Stimulated activated CD4-positive, alpha-beta T cell treated with anti-CD3 and anti-CD28 coated beads, Interleukin-15, amount 100 ng/mL, for 48 hours (primary cell): ENCODE measurements around the gene IRGC.

ENCODE experiments used
- DNase-seq, 2 donors: peaks; one replicate each; pipeline ENCODE4 v3.0.0-alpha.2; 2020; ENCODE audit warnings: low read depth in 2 of 2

The IRGC gene

DNA sequence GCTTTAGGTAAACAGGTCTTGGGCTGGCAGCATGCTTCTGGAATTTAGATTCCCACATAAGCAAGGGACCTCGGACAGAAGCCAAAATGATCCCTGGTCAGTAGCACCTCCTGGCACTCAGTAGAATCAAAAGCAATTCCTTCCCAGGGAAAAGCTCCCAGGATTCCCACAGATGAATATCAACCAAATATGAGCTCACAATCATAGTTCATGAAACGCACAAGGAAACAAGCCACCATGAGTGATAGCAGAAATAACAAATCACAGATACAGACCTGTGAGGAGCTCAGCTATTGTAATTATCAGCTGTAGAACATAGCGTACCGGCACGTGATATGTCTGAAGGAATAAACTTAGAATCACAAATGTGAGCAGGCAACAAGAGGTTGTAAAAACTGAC lies 24.1 kb upstream of the IRGC start:
- no peak for DNase-seq

- no peak for DNase-seq
These were observed 23.5 kb upstream of the IRGC start for GRCh38 chr19:43692385-43692784.

- DNase-seq: no peak
These were observed 23.0 kb upstream of the IRGC start for GRCh38 chr19:43692877-43693276.

GRCh38 chr19:43694553-43694952 lies 21.3 kb upstream of the IRGC start:
- no peak for DNase-seq

DNA sequence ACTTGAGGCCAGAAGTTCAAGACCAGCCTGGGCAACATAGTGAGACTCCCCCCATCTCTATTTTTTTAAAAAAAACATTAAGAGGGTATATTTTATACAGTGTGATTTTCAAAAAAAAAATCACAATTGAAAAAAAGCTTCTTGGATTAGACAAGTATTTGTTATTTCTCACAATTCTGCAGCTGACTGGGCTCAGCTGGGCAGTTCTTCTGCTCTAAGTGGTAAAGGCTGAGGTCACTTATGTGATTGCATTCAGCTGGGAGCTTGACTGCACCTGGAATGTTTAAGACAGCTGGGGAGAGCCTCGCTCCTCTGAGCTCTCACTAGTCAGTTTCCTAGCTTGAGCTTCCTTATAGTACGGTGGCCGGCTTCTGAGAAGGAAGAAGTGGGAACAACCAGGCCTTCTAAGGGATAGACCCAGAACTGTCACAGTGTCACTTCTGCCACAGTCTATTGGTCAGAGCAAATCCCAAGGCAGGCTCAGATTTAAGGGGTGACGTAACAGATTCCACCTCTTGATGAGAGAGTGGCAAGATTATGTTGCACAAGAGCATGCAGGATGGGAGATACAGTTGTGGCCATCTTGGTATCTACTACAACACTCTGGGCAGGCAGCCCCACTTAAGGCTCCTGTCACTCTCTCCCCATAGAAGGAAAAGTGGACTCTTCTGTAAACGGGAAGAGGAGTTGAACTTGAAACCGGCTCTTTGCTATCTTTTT lies 19.7 kb upstream of the IRGC start:
- DNase-seq: no peak

GRCh38 chr19:43697295-43697694 lies 18.6 kb upstream of the IRGC start:
- DNase-seq: no peak

DNA sequence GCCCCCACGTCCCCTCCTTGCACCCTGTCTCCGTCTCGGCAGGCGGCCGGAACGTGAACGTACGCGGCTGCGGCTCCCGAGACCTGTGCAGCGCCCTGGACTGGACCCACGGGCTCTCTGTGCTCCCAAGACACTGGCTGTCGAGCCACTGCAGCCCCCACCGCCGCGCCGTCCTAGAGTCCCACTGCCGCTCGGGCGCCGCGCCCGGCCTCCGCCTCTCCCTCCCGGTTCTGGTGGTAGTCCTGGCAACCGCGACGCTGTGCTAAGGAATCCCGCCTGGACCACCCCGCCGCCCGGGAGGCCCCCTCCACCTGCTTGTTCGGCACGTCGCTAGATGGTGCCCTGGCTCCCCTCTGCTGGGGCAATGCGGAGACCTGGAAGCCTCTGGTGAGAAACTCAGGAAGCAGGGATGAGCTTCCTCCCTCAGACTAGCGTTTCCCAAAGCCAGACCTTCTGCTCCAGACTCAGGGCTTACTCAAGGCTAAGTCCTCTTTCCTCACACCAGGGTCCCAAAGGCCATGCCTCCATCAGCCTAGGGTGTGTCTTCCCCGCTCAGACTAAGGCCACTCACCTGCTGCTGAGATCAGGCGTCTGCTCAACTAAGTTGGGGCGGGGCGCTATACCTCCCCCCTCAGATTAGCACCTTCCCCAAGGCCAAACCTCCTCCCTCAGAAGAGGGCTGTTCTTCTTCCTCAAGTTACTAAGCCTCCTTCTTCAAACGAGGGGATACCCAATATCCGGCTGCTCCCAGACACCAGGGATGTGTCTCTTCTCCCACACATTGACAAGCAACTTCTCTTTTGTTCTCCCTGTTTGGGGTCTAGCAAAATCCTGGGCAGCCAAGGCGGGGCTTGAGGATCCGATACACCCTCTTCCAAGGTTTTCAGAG lies 16.1 kb upstream of the IRGC start:
- no peak for DNase-seq

DNA sequence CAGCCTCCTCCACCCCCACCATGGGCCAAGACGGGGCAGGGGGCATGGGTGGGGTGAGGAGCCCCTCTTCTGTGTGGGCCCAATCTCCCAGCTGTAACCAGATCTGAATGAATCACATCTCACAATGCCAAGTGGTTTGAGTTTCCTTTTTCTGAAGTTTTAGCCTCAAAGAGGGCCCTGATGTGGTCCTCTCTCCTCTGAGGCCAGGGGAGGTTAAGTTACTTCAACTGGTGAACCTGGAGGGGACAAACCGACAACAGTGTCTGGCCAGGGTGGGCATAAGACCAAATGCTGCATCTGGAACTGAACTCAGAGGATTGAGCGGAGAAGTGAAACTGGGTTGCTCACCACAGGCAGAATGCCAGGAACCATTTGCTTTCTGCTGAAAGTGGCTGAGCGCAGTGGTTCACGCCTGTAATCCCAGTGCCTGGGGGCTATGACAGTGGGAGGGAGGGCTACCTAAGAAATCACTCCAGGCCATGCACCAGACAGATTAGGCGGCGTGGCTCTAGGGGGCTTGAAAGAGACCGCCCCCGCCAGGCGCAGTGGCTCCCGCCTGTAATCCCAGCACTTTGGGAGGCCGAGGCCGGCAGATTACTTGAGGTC lies 15.4 kb upstream of the IRGC start:
- no peak for DNase-seq

DNA sequence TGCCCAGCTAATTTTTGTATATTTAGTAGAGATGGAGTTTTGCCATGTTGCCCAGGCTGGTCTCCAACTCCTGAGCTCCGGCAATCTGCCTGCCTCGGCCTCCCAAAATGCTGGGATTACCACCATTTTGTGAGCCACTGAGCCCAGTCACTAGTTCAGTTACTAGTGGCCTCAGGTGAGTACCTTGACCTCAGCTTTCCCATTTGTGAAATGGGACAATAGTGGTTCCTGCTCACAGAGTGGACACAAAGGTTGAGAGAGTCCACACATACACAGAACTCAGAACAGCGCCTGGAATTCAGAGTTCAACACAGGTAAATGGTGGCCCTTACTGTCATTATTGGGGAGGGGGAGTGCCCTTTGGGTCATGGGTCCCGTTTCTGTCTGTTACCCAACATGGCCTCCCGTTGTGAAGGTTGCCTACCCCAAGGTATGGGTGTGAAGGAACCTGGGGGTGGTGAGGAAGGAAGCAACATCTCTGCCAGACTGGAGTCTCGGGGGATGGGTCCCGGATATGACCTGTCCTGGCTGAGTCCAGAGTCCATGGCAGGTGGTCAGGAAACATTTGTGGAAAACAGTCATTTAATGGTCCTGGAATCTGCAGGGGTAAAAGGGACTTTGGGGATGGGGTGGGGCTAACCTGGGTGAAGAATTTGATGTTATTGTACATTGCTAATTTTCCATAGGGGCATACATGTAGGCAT lies 11.7 kb upstream of the IRGC start:
- DNase-seq: no peak

DNA sequence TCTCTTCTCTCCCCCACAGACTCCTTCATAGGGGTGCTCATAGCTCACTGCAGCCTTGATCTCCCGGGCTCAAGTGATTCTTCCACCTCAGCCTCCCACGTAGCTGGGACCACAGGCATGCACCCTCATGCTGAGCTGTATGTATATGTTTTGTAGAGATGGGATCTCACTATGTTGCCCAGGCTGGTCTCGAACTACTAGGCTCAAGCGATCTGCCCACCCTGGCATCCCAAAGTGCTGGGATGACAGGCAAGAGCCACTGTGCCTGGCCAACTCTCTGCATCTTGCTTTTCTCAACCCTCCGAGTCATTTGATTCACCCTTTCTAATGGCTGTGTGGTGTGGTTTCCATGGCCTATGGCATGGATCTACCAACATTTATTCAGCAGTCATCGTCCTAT lies 10.1 kb upstream of the IRGC start:
- DNase-seq: no peak

- DNase-seq: no peak
These were observed 8.6 kb upstream of the IRGC start for GRCh38 chr19:43707158-43707712.

DNA sequence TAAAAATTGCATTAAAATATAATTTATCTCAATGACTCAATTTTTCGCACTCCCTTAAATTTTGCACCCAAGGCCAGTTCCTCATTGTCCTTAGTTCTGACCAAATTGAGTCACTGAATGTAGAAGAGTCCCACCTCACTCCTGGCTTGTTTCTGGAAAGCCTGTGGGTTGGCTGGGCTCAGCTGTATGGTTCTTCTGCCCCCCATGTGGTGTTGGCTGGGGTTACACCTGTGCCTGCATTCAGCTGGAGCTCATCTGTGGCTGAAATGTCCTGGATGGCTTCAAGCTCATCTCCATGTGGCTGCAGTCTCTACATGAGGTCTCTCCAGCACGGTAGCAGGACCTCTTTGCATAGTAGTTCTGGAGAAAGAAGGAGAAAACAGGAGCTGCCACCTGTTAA lies 7.2 kb upstream of the IRGC start:
- no peak for DNase-seq

- no peak for DNase-seq
These were observed 4.0 kb upstream of the IRGC start for GRCh38 chr19:43711751-43712355.

GRCh38 chr19:43713208-43713607 lies 2.7 kb upstream of the IRGC start:
- no peak for DNase-seq

DNA sequence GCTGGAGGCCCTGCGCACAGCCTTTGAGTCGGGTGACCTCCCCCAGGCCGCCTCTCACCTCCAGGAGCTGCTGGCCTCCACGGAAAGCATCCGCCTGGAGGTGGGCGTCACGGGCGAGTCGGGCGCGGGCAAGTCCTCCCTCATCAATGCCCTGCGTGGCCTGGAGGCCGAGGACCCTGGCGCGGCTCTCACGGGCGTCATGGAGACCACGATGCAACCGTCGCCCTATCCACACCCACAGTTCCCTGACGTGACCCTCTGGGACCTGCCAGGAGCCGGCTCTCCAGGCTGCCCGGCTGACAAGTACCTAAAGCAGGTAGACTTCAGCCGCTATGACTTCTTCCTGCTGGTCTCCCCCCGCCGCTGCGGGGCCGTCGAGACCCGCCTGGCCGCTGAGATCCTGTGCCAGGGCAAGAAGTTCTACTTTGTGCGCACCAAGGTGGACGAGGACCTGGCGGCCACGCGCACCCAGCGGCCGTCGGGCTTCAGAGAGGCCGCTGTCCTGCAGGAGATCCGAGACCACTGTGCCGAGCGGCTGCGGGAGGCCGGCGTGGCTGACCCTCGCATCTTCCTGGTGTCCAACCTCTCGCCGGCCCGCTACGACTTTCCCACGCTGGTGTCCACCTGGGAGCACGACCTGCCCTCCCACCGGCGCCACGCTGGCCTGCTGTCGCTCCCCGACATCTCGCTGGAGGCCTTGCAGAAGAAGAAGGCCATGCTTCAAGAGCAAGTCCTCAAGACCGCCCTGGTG lies 2.9 kb downstream of the IRGC start:
- no peak for DNase-seq

GRCh38 chr19:43719378-43719868 lies 3.5 kb downstream of the IRGC start:
- DNase-seq: no peak

GRCh38 chr19:43719918-43720317 lies 4.0 kb downstream of the IRGC start:
- DNase-seq: no peak

DNA sequence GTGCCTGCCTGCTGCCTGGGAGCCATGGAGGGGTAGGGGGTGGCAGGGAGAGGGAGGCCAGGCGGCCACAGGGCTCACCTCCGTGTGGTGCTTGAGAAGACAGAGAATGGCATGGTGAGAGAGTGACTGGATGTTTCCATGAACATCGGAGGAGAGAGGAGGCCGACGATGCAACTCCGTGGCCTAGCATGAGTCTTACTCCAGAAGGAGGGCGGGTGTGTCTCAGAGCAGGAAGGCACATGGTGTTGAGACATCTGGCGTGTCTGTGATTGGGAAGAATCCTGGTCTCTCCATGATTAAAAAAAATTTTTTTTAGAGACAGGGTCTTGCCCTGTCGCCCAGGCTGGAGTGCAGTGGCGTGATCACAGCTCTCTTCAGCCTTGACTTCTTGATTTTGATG lies 5.1 kb downstream of the IRGC start:
- DNase-seq: no peak

DNA sequence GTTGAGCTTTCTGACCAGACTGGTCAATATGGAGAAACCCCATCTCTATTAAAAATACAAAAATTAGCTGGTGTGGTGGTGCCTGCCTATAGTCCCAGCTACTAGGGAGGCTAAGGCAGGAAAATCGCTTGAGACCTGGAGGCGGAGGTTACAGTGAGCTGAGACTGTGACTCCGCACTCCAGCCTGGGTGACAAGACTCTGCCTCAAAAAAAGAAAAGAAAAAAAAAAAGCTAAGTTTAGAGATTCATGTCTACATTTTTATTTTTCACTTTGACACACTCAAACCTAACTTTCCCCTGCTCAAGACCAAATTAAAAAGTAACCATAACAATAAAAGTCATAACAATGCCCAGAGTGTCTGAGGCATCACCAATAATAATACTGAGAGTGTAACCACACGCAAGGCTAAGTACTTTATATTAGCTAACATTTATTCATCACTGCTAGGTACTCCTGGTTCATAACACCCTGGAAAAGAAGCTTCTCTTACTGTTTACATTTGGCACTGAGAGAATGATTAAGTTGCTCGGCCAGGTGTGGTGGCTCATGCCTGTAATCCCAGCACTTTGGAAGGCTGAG lies 5.7 kb downstream of the IRGC start:
- DNase-seq: no peak

- no peak for DNase-seq
These were observed 7.7 kb downstream of the IRGC start for GRCh38 chr19:43723588-43723987.
